Endothelial cell of umbilical vein (primary cell): ENCODE measurements around the gene SERPINB2. TPM values are rescaled to one million over a fixed set of nuclear protein-coding genes. Genes with fewer than 3 reads are reported as not detected.

Source experiments
- BruUV-seq: library from RNA; stranded (reverse); fragments of 400-500 nt; replicated peaks from 2 replicates; lab custom pipeline; 2021; lab: Mats Ljungman, UMichigan
- CTCF ChIA-PET: fragments of 300-600, 350-600 bp; sonication (Branson Sonifier 250); formaldehyde crosslinking; loops from one replicate; lab custom pipeline; 2021; ENCODE audit warnings: antibody characterized with exemption, inconsistent platforms; lab: Charles Lee
- POLR2A ChIA-PET: fragments of 300-600, 350-600 bp; sonication (Branson Sonifier 250); formaldehyde crosslinking; loops from one replicate; lab custom pipeline; 2021; ENCODE audit warnings: antibody characterized with exemption, inconsistent platforms; lab: Charles Lee
- DNase-seq: peaks from one replicate; pipeline ENCODE4 v3.0.0-alpha.2; 2011; ENCODE audit warnings: low read depth, low spot score
- FAIRE-seq: peaks from 2 replicates; lab custom pipeline; 2011; peaks lifted over from hg19 to GRCh38; lab: Jason Lieb, UNC
- H2AFZ ChIP-seq: 2 replicates; pipeline ENCODE4 v1.6.0; 2012; ENCODE audit warnings: low read depth, low read length, control low read depth, inconsistent platforms
- H3K27ac ChIP-seq: 2 replicates; pipeline ENCODE4 v1.5.1; 2011; ENCODE audit warnings: low read depth, mild to moderate bottlenecking, control low read depth, low read length, moderate library complexity; ENCODE audit not compliant: insufficient read depth
- H3K27me3 ChIP-seq, 2 experiments: 2 replicates each; pipeline versions ENCODE4 v1.6.0 to v1.6.1; 2011; ENCODE audit warnings: low read length in 2 of 2, mixed read lengths in 1 of 2; ENCODE audit not compliant: control insufficient read depth in 2 of 2, insufficient read depth in 2 of 2
- H3K36me3 ChIP-seq, 2 experiments: 2 replicates in 1 of 2; 3 replicates in 1 of 2; pipeline ENCODE4 v1.5.1; 2011; ENCODE audit warnings: low read length in 2 of 2, mild to moderate bottlenecking in 1 of 2, moderate library complexity in 1 of 2; ENCODE audit not compliant: control insufficient read depth in 2 of 2, insufficient read depth in 2 of 2; ENCODE audit errors: extremely low read depth in 1 of 2
- H3K4me1 ChIP-seq: 3 replicates; pipeline ENCODE4 v1.5.1; 2011; ENCODE audit warnings: mild to moderate bottlenecking, low read length; ENCODE audit not compliant: control insufficient read depth, insufficient read depth; ENCODE audit errors: extremely low read depth
- H3K4me2 ChIP-seq: 2 replicates; pipeline ENCODE4 v1.6.1; 2011; ENCODE audit warnings: low read length, control low read depth, mixed read lengths; ENCODE audit not compliant: insufficient read depth
- H3K4me3 ChIP-seq, 3 experiments: fragments of 200-600 bp in 1 of 3; sonication (generic), shearing (Covaris generic) in 1 of 3; replicated peaks in 1 of 3; 2 replicates each; pipeline ENCODE4 v1.5.1; 2011 to 2016; ENCODE audit warnings: control low read depth in 3 of 3, low read length in 3 of 3, mild to moderate bottlenecking in 2 of 3, inconsistent platforms in 1 of 3, low read depth in 1 of 3, moderate library complexity in 1 of 3; ENCODE audit not compliant: insufficient read depth in 1 of 3
- H3K79me2 ChIP-seq: 2 replicates; pipeline ENCODE4 v1.6.0; 2012; ENCODE audit warnings: low read length, inconsistent platforms; ENCODE audit not compliant: control insufficient read depth, insufficient read depth
- H3K9ac ChIP-seq: replicated peaks from 2 replicates; pipeline ENCODE3; 2011; ENCODE audit warnings: low read length, control low read depth; ENCODE audit not compliant: insufficient read depth; ENCODE audit errors: extremely low read depth
- H3K9me1 ChIP-seq: replicated peaks from 3 replicates; pipeline ENCODE4 v1.6.0; 2011; ENCODE audit warnings: mild to moderate bottlenecking, low read length; ENCODE audit not compliant: control insufficient read depth, insufficient read depth; ENCODE audit errors: extremely low read depth
- H3K9me3 ChIP-seq: replicated peaks from 2 replicates; pipeline ENCODE4 v1.5.1; 2012; ENCODE audit warnings: low read length, inconsistent platforms; ENCODE audit not compliant: control insufficient read depth, insufficient read depth
- H4K20me1 ChIP-seq: replicated peaks from 2 replicates; pipeline ENCODE3; 2011; ENCODE audit warnings: mild to moderate bottlenecking, low read length; ENCODE audit not compliant: control insufficient read depth, insufficient read depth; ENCODE audit errors: extremely low read depth
- CTCF ChIP-seq, 2 donors: IDR thresholded peaks; 1 replicate in 1 of 2; 2 replicates in 1 of 2; pipeline ENCODE4 v1.5.1; 2011; ENCODE audit warnings: low read length in 2 of 2, mild to moderate bottlenecking in 2 of 2, moderate library complexity in 2 of 2, control low read depth in 1 of 2, inconsistent platforms in 1 of 2, low read depth in 1 of 2; ENCODE audit not compliant: insufficient read depth in 1 of 2; ENCODE audit errors: extremely low read depth in 1 of 2
- EZH2 ChIP-seq: IDR thresholded peaks from 2 replicates; pipeline ENCODE4 v1.6.1; 2012; ENCODE audit warnings: borderline replicate concordance, low read depth, mild to moderate bottlenecking, moderate library complexity, low read length, inconsistent platforms; ENCODE audit not compliant: severe bottlenecking
- FOS ChIP-seq: IDR thresholded peaks from 2 replicates; pipeline ENCODE4 v1.6.1; 2011; ENCODE audit warnings: mild to moderate bottlenecking, low read length, moderate library complexity, borderline replicate concordance; ENCODE audit not compliant: insufficient read depth
- GATA2 ChIP-seq: IDR thresholded peaks from 2 replicates; pipeline ENCODE4 v1.7.0; 2011; ENCODE audit warnings: low read depth, mild to moderate bottlenecking, moderate library complexity, mixed read lengths, low read length; ENCODE audit not compliant: insufficient read length, insufficient read depth
- JUN ChIP-seq: IDR thresholded peaks from 2 replicates; pipeline ENCODE4 v1.6.1; 2011; ENCODE audit warnings: borderline replicate concordance, low read depth; ENCODE audit not compliant: insufficient read length, insufficient read depth
- MAX ChIP-seq: IDR thresholded peaks from 2 replicates; pipeline ENCODE4 v1.6.1; 2011; ENCODE audit not compliant: insufficient read depth, insufficient read length
- MYC ChIP-seq: IDR thresholded peaks from one replicate; pipeline ENCODE4 v1.6.1; 2011; ENCODE audit warnings: mild to moderate bottlenecking, low read depth, low read length
- POLR2A ChIP-seq: IDR thresholded peaks from 2 replicates; pipeline ENCODE4 v1.6.1; 2012; ENCODE audit warnings: low read depth, mild to moderate bottlenecking, control low read depth, low read length
- POLR2AphosphoS5 ChIP-seq: IDR thresholded peaks from 2 replicates; pipeline ENCODE4 v1.6.1; 2012; ENCODE audit warnings: low read depth, mild to moderate bottlenecking, control low read depth, low read length, moderate library complexity; ENCODE audit not compliant: insufficient read depth
- dilution Hi-C: fragments of 300-500 bp; cut with MboI; formaldehyde crosslinking; loops from one replicate; pipeline ENCODE4 v1.15.0; 2019; ENCODE audit warnings: low sequenced_read_pairs; ENCODE audit not compliant: extremely low pct_ligation_motif_present
- intact Hi-C: fragments of 100-400 bp; cut with micrococcal nuclease; formaldehyde crosslinking; loops from one replicate; pipeline ENCODE4 v1.10.0; 2022
- polyA plus RNA-seq, 4 experiments: library from polyadenylated mRNA; depleted of rRNA in 3 of 4; stranded (reverse) in 3 of 4; unstranded in 1 of 4; fragments of >200 nt; gene quantifications; 2 replicates each; pipeline versions ENCODE4 v1.2.1 to v1.2.3, GENCODE V29; 2011 to 2012; ENCODE audit warnings: missing spikeins in 1 of 4
- total RNA-seq: library from RNA; stranded (reverse); gene quantifications from 2 replicates; pipeline ENCODE4 v1.2.3, GENCODE V29; 2021

Gene SERPINB2
- total and polyA plus RNA-seq, 2 donors (not counting 3 experiments of a cell fraction or from before 2014, with no cell fraction given), result 0.24 to 2.5 TPM

- FAIRE-seq (no peak), DNase-seq (no peak)
- H3K79me2 ChIP-seq, result peaks cover 4% of the 10 kb centered on the region
- no peak overlapping the region for H3K9ac ChIP-seq
- ChIA-PET CTCF (no interaction called here), POLR2A (no interaction called here)
- dilution Hi-C loops, result no loop called here
- no peaks in the 10 kb centered on the region for H3K27me3 ChIP-seq
- no peak overlapping the region for H2AFZ ChIP-seq
- no peaks in the 10 kb centered on the region for H3K9me1 ChIP-seq
- no peaks in the 10 kb centered on the region for H3K36me3 ChIP-seq
- TF ChIP-seq GATA2 (no peak), CTCF (IDR thresholded peaks at IDR 0.05; ENCODE audit: extremely low read depth in 1 of 2, insufficient read depth in 1 of 2, low read depth in 1 of 2, low read length in 2 of 2) (no peak), MAX (no peak)
- H4K20me1 ChIP-seq, result no peaks in the 10 kb centered on the region
- intact Hi-C loops, result no loop called here
- H3K9me3 ChIP-seq, result no peaks in the 10 kb centered on the region
- H3K4me1 ChIP-seq, result no peaks in the 10 kb centered on the region
- H3K4me2 ChIP-seq, result no peak overlapping the region
- BruUV-seq, result no TSS peak
- H3K27ac ChIP-seq, result no peak overlapping the region
- H3K4me3 ChIP-seq, result no peak overlapping the region
These were observed 2.1 kb downstream of the SERPINB2 start for GRCh38 chr18:63889626-63890025.

GRCh38 chr18:63890237-63890949 is 2.9 kb downstream of the SERPINB2 start:
- H3K79me2 ChIP-seq, result peaks cover 4% of the 10 kb centered on the region
- H3K4me3 ChIP-seq, result no peak overlapping the region
- intact Hi-C loops (no loop called here), dilution Hi-C loops (no loop called here)
- no peaks in the 10 kb centered on the region for H3K4me1 ChIP-seq
- no peak for DNase-seq
- BruUV-seq, result no TSS peak
- no peaks in the 10 kb centered on the region for H3K9me3 ChIP-seq
- H3K27me3 ChIP-seq, result no peaks in the 10 kb centered on the region
- ChIA-PET CTCF (no interaction called here), POLR2A (no interaction called here)
- no peaks in the 10 kb centered on the region for H3K9me1 ChIP-seq
- H3K9ac ChIP-seq, result no peak overlapping the region
- TF ChIP-seq GATA2, result no peak
- TF ChIP-seq FOS, result no peak
- TF ChIP-seq MYC, result no peak
- no peak for TF ChIP-seq POLR2AphosphoS5
- TF ChIP-seq POLR2A, result no peak
- TF ChIP-seq MAX, result no peak
- no peak for TF ChIP-seq JUN
- TF ChIP-seq CTCF (IDR thresholded peaks at IDR 0.05; ENCODE audit: extremely low read depth in 1 of 2, insufficient read depth in 1 of 2, low read depth in 1 of 2, low read length in 2 of 2), result no peak
- TF ChIP-seq EZH2, result no peak
- H3K36me3 ChIP-seq, result no peaks in the 10 kb centered on the region
- H2AFZ ChIP-seq, result no peak overlapping the region
- no peak overlapping the region for H3K27ac ChIP-seq
- FAIRE-seq, result no peak
- H4K20me1 ChIP-seq, result no peaks in the 10 kb centered on the region
- no peak overlapping the region for H3K4me2 ChIP-seq
